Uterine smooth muscle cell (primary cell): Measurements from ENCODE around the gene PCDHB4. TPM values are rescaled to one million over a fixed set of nuclear protein-coding genes. Genes with fewer than 3 reads are reported as not detected.

Experiments
- total RNA-seq: library from RNA; depleted of rRNA; stranded (reverse); fragments of >200 nt; gene quantifications from 2 replicates; pipeline ENCODE4 v1.2.3, GENCODE V29; 2014

PCDHB4 gene
- total RNA-seq, result under 0.01 and 0.12 TPM in 2 replicates

GRCh38 chr5:141121563-141121962 lies at the start of gene PCDHB4:
TSS of gene PCDHB4 (plus strand) at chr5:141121818. CDS start at chr5:141121999, 181 bp downstream.

GRCh38 chr5:141094481-141095262 lies 26.9 kb upstream of the PCDHB4 start, which contains the start of gene PCDHB2:
TSS of gene PCDHB2 (plus strand) at chr5:141094615. CDS start at chr5:141094791, 176 bp downstream.

GRCh38 chr5:141100243-141100805 lies 21.3 kb upstream of the PCDHB4 start, which contains the start of gene PCDHB3:
TSS of gene PCDHB3 (plus strand) at chr5:141100473. CDS start at chr5:141100650, 177 bp downstream.

GRCh38 chr5:141135030-141135717 lies 13.6 kb downstream of the PCDHB4 start, which contains the start of gene PCDHB5:
TSS of gene PCDHB5 (plus strand) at chr5:141135206. CDS start at chr5:141135435, 229 bp downstream.

GRCh38 chr5:141149812-141150211 lies 28.2 kb downstream of the PCDHB4 start, which contains the start of gene PCDHB6:
TSS of gene PCDHB6 (plus strand) at chr5:141150057. CDS start at chr5:141150258, 201 bp downstream.

GRCh38 chr5:141172381-141173204 lies 51.0 kb downstream of the PCDHB4 start, which contains the start of gene PCDHB7:
TSS of gene PCDHB7 (plus strand) at chr5:141172644. CDS start at chr5:141172836, 192 bp downstream.

Other genes starting within 250 kb of the PCDHB4 start
- 0.11 and 0.12 TPM in 2 replicates for gene PCDHA12, start 246.5 kb upstream of the PCDHB4 start, total RNA-seq
- under 0.01 and 0.25 TPM in 2 replicates for gene PCDHA13, start 239.7 kb upstream of the PCDHB4 start, total RNA-seq
- 0.11 and 0.25 TPM in 2 replicates for gene PCDHAC1, start 195.5 kb upstream of the PCDHB4 start, total RNA-seq
- gene PCDHAC2, start 155.3 kb upstream of the PCDHB4 start, total RNA-seq, result 0.55 and 1.9 TPM in 2 replicates
- gene PCDHB1, start 70.4 kb upstream of the PCDHB4 start, total RNA-seq, result not detected in 2 replicates
- gene PCDHB2, start 27.2 kb upstream of the PCDHB4 start, total RNA-seq, result 0.55 and 2.0 TPM in 2 replicates
- 0.75 and 0.77 TPM in 2 replicates for gene PCDHB3, start 21.3 kb upstream of the PCDHB4 start, total RNA-seq
- 0.22 and 0.50 TPM in 2 replicates for gene PCDHB5, start 13.4 kb downstream of the PCDHB4 start, total RNA-seq
- gene PCDHB6, start 28.2 kb downstream of the PCDHB4 start, total RNA-seq, result under 0.01 TPM in 2 replicates
- gene PCDHB7, start 50.8 kb downstream of the PCDHB4 start, total RNA-seq, result 0.11 and 0.12 TPM in 2 replicates
- 0.11 and 0.25 TPM in 2 replicates for gene PCDHB8, start 56.0 kb downstream of the PCDHB4 start, total RNA-seq
- 0.12 and 0.33 TPM in 2 replicates for gene PCDHB16, start 60.6 kb downstream of the PCDHB4 start, total RNA-seq
- gene PCDHB9, start 65.3 kb downstream of the PCDHB4 start, total RNA-seq, result under 0.01 TPM in 2 replicates
- gene PCDHB10, start 70.5 kb downstream of the PCDHB4 start, total RNA-seq, result 0.11 and 0.12 TPM in 2 replicates
- gene PCDHB11, start 77.8 kb downstream of the PCDHB4 start, total RNA-seq, result under 0.01 TPM in 1 of 2 replicates, not detected in the other
- under 0.01 and 0.12 TPM in 2 replicates for gene PCDHB12, start 86.9 kb downstream of the PCDHB4 start, total RNA-seq
- gene PCDHB13, start 92.1 kb downstream of the PCDHB4 start, total RNA-seq, result under 0.01 and 0.12 TPM in 2 replicates
- gene PCDHB14, start 101.5 kb downstream of the PCDHB4 start, total RNA-seq, result 0.11 and 0.12 TPM in 2 replicates
- gene PCDHB15, start 123.6 kb downstream of the PCDHB4 start, total RNA-seq, result under 0.01 and 0.37 TPM in 2 replicates
- 0.50 and 0.66 TPM in 2 replicates for gene SLC25A2, start 182.2 kb downstream of the PCDHB4 start, total RNA-seq
- gene TAF7, start 199.0 kb downstream of the PCDHB4 start, total RNA-seq, result 86.1 and 88.3 TPM in 2 replicates
- 0.22 and 0.62 TPM in 2 replicates for gene PCDHGA1, start 208.7 kb downstream of the PCDHB4 start, total RNA-seq
- gene PCDHGA2, start 216.9 kb downstream of the PCDHB4 start, total RNA-seq, result 0.89 and 2.2 TPM in 2 replicates
- 0.22 and 0.87 TPM in 2 replicates for gene PCDHGA3, start 222.0 kb downstream of the PCDHB4 start, total RNA-seq
- gene PCDHGB1, start 228.3 kb downstream of the PCDHB4 start, total RNA-seq, result 0.44 and 1.2 TPM in 2 replicates
- 2.2 and 5.2 TPM in 2 replicates for gene PCDHGA4, start 233.2 kb downstream of the PCDHB4 start, total RNA-seq
- 1.2 and 1.7 TPM in 2 replicates for gene PCDHGB2, start 238.2 kb downstream of the PCDHB4 start, total RNA-seq
- gene PCDHGA5, start 242.3 kb downstream of the PCDHB4 start, total RNA-seq, result 0.55 and 0.87 TPM in 2 replicates
- 2.3 and 4.2 TPM in 2 replicates for gene PCDHGB3, start 248.4 kb downstream of the PCDHB4 start, total RNA-seq